AG09309 (cell line): Measurements from ENCODE around the gene GAMT.
"Not testable (repeated sequence)": the region's sequence is repeated elsewhere in the genome, so short reads cannot be mapped to it uniquely, and the experiment has no call there.

Experiments used
- DNase-seq: peaks from one replicate; pipeline ENCODE4 v3.0.0-alpha.2; 2010; ENCODE audit warnings: low read depth
- H3K4me3 ChIP-seq: 2 replicates; pipeline ENCODE4 v1.5.1; 2011; ENCODE audit warnings: mild to moderate bottlenecking, low read depth, low read length, moderate library complexity; ENCODE audit not compliant: control insufficient read depth
- TF ChIP-seq, protein P1 (sequence below): IDR thresholded peaks from 2 replicates; pipeline ENCODE4 v1.5.1; 2011; ENCODE audit warnings: mild to moderate bottlenecking, low read depth, low read length, inconsistent platforms; ENCODE audit not compliant: insufficient read depth, control insufficient read depth; ENCODE audit errors: missing control alignments

The GAMT gene

DNA sequence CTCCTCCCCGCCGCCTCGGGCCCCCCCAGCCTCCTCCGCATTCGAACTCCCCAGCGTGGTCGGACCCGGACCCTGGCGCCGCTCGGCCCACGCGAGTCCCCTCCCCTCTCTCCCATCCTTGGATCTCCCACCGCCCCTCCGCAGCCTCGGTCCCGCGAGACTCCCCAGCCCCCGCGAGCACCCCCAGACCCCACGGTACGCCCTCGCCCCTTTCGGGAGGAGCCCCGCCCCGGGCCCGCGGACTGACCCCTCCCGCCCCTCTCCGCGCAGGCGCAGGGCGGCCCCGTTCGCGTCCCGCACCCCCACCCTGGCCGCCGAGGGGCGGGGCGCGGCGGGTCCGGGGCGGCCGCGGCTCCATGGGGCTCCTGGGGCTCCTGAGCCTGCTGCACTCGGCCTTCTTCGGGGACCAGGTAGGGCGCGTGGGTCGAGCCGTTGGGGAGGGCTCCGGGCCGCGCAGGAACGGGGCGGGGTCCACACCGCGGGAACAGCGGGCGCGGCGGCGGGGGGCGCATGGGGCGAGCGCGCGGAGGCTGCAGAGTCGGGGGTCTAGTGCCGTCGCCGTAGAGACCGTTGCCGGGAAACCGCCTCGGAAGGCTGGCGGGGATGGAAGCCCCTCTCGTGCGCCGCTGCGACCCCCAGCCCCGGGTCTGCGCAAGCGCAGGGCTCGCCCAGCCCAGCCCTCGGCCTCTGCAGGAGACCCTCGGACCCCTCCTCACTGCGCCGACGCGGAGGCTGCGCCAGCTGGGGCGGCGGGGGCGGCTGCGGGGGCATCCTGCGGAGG, 44.8 kb upstream of the GAMT start:
- peak overlapping the region; percentile 26 for H3K4me3 ChIP-seq
- TF ChIP-seq, protein P1, sequence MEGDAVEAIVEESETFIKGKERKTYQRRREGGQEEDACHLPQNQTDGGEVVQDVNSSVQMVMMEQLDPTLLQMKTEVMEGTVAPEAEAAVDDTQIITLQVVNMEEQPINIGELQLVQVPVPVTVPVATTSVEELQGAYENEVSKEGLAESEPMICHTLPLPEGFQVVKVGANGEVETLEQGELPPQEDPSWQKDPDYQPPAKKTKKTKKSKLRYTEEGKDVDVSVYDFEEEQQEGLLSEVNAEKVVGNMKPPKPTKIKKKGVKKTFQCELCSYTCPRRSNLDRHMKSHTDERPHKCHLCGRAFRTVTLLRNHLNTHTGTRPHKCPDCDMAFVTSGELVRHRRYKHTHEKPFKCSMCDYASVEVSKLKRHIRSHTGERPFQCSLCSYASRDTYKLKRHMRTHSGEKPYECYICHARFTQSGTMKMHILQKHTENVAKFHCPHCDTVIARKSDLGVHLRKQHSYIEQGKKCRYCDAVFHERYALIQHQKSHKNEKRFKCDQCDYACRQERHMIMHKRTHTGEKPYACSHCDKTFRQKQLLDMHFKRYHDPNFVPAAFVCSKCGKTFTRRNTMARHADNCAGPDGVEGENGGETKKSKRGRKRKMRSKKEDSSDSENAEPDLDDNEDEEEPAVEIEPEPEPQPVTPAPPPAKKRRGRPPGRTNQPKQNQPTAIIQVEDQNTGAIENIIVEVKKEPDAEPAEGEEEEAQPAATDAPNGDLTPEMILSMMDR: no peak
- no peak for DNase-seq

DNA sequence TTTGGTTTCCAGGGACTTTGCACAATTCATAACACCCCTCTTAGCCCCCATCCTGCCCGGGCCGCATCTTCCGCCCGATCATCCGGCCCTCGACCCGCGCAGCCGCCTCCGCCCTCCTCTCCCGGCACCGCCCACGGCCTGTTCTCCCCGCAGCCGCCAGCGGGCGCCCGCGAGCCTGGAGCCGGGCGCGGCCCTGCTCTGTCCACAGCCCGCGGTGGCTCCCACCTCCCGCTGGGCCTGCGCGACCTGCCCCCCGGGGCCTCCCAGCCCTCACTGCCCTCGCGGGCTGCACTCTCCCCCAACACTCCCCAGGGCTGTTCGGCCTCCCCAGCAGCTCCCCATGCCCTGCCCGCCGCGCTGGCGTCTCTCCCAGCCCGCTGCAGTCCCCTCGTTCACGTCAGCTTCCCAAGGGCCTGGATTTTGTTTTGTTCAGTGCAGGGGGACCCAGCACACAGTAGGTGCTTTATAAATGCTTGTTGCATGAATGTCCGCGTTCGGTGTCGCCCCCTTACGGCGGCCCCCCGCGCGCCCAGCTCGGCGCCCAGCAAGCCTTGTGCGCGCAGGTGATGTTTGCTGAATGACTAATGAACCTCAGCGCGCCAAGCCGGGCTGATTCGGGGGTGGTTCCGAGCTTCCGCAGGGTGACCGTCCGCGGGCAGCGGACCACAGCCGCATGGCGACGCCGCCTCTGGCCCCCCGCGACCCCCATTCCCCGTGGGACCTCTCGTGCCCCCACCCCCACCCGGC, 44.0 kb upstream of the GAMT start:
- DNase-seq: no peak
- TF ChIP-seq, protein P1: peak; percentile 60
- H3K4me3 ChIP-seq: no peak overlapping the region; the same call in none of the 2 replicates

DNA sequence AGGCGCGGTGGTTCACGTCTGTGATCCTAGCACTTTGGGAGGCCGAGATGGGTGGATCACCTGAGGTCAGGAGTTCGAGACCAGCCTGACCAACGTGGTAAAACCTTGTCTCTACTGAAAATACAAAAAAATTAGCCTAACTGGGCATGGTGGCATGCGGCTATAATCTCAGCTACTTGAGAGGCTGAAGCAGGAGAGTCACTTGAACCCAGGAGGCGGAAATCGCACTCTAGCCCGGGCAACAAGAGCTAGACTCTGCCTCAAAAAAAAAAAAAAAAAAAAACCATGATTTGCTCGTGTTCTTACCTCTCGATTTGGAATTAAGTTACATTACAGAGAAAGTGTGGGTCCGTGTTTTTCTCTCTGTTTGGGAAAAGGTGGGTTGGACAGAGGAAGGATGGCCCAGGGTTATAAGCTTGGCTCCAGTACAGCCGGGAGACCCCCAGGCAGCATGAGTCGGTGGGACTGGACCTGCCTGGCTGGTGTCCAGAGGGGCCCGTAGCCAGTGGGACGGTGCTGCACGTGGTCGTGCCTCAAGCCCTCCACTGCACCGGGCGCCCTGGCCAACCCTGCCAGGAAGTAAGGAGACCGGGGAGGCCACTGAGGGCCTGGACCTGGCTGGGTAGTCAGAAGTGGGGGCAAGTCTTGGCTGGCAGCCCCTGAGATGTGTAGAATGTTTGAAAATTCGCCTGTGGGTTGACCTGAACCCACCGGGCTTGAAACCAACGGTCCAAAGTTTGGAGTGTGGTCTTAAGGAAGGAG, 40.5 kb upstream of the GAMT start:
- DNase-seq: no peak
- no peak overlapping the region for H3K4me3 ChIP-seq
- TF ChIP-seq, protein P1: no peak

DNA sequence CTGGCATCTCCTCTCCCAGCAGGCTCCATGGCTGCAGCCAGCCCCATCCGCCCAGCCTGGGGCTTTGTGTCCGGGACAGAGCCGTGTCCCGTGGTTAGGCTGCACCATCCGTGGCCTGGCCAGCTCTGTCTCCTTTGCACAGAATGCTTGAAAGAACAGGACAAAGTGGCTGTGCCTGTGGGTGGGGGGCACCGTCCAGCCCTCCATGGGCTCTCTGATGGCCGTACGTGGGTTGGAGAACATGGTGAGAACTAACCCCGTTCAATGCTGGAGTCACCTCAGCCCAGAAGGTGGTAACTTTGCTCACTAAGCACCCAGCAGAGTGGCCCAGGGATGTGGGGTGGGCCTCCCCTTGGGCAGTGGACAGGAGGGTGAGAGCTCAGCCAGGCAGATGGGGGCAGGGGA, 39.7 kb upstream of the GAMT start:
- H3K4me3 ChIP-seq: no peak overlapping the region
- TF ChIP-seq, protein P1: no peak
- DNase-seq: no peak

DNA sequence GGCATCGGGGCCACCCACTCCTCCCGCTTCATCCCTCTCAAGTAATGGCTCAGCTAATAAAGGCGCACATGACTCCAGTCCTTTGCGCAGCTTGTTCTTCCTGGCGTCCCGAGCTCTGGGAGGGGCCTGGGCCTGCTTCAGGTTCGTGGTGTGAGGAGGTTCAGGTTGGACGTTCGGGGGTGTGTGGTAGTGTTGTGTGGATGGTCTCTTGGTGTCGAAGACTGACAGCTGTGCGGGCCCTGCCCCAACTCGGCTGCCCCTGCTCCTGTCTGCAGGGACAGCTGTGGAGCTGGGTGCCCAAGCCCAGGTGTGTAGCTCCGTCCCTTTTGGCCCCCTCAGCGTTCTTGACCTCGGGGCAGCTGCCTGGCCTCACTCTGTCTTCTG, 39.1 kb upstream of the GAMT start:
- H3K4me3 ChIP-seq: no peak overlapping the region
- no peak for DNase-seq

DNA sequence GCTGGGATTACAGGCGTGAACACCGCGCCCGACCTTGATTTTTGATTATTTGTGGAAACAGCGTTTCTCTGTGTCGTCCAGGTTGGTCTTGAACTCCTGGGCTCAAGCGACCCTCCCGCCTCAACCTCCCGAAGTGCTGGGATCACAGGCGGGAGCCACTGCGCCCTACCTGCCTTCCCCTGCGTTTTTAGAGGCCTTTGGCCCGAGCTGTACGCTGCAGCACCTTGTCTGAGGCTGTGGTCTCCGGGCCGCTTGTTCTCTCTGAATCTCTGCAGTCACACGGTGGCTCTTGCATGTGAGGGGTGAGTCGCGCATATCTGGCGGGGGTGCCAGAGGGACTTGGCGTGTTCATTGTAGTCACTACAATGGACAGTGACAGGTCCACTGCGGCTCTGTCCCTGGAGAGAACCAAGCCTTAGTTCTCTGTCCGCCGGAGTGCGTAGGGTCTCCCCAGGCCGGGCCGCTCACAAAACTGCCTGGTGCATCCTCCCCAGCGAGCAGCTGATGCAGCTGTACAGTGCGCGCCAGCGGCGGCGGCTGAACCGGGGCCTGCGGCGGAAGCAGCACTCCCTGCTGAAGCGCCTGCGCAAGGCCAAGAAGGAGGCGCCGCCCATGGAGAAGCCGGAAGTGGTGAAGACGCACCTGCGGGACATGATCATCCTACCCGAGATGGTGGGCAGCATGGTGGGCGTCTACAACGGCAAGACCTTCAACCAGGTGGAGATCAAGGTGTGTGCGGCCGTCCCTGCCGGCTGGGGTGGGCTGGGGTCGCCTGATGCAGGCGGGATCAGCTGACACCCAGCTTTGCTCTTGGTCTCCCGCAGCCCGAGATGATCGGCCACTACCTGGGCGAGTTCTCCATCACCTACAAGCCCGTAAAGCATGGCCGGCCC, 38.4 kb upstream of the GAMT start:
- DNase-seq: not testable (repeated sequence)
- peak overlapping the region; percentile 92 for H3K4me3 ChIP-seq

More for the DNA sequence above, 39.1 kb upstream of the GAMT start:
- TF ChIP-seq, protein P1: no peak
